DND-41 (cell line): ENCODE measurements around the gene MMAB.

ENCODE experiments used
- CTCF ChIP-seq: IDR thresholded peaks from 2 replicates; pipeline ENCODE4 v1.5.1; 2012; ENCODE audit warnings: borderline replicate concordance, low read length, moderate library complexity, mild to moderate bottlenecking; ENCODE audit not compliant: poor library complexity, severe bottlenecking; ENCODE audit errors: extremely low read depth
- EZH2 ChIP-seq: IDR thresholded peaks from 3 replicates; pipeline ENCODE4 v1.6.1; 2012; ENCODE audit warnings: borderline replicate concordance, low read depth, mild to moderate bottlenecking, moderate library complexity, low read length, inconsistent platforms; ENCODE audit not compliant: severe bottlenecking

- TF ChIP-seq CTCF: no peak
- no peak for TF ChIP-seq EZH2
Measured at GRCh38 chr12:109548258-109548657, 25.0 kb downstream of the MMAB start.
